Limb (tissue), 2 donors: ENCODE results near the gene TMEM109.

Experiments used
- DNase-seq, 2 donors: peaks; one replicate each; pipeline ENCODE4 v3.0.0-alpha.2; 2016; ENCODE audit errors: extremely low spot score in 2 of 2

TMEM109 gene

GRCh38 chr11:60924906-60925853, 11.2 kb downstream of the TMEM109 start:
- no peak for DNase-seq

GRCh38 chr11:60925868-60926267, 11.9 kb downstream of the TMEM109 start:
- DNase-seq, result no peak

GRCh38 chr11:60926500-60926899, 12.5 kb downstream of the TMEM109 start:
- DNase-seq, result no peak

GRCh38 chr11:60927061-60927592, 13.2 kb downstream of the TMEM109 start:
- DNase-seq, result no peak

GRCh38 chr11:60927600-60927999, 13.6 kb downstream of the TMEM109 start:
- DNase-seq, result no peak

- DNase-seq, result peak in 1 of 2 donors; percentile 32
These were observed 14.6 kb downstream of the TMEM109 start for GRCh38 chr11:60928563-60929001.

- no peak for DNase-seq
These were observed 15.8 kb downstream of the TMEM109 start for GRCh38 chr11:60929764-60930163.

GRCh38 chr11:60930394-60930793, 16.4 kb downstream of the TMEM109 start:
- DNase-seq, result peak in 1 of 2 donors; percentile 13

- DNase-seq, result no peak
These were observed 18.0 kb downstream of the TMEM109 start for GRCh38 chr11:60931917-60932316.

- no peak for DNase-seq
These were observed 18.8 kb downstream of the TMEM109 start for GRCh38 chr11:60932605-60933356.

GRCh38 chr11:60933416-60934123, 19.6 kb downstream of the TMEM109 start:
- DNase-seq, result no peak

- DNase-seq, result no peak
These were observed 20.3 kb downstream of the TMEM109 start for GRCh38 chr11:60934124-60934789.

GRCh38 chr11:60934790-60935605, 21.0 kb downstream of the TMEM109 start:
- no peak for DNase-seq

GRCh38 chr11:60935676-60936442, 21.9 kb downstream of the TMEM109 start:
- DNase-seq, result no peak

GRCh38 chr11:60936467-60937143, 22.6 kb downstream of the TMEM109 start:
- DNase-seq, result no peak

- no peak for DNase-seq
These were observed 23.2 kb downstream of the TMEM109 start for GRCh38 chr11:60937144-60937527.

- no peak for DNase-seq
These were observed 23.9 kb downstream of the TMEM109 start for GRCh38 chr11:60937811-60938210.

- no peak for DNase-seq
These were observed 24.5 kb downstream of the TMEM109 start for GRCh38 chr11:60938500-60938899.

- no peak for DNase-seq
These were observed 25.3 kb downstream of the TMEM109 start for GRCh38 chr11:60939301-60939700.
